ENCODE results near the gene DAPL1. TPM values are rescaled to one million over a fixed set of nuclear protein-coding genes. Genes with fewer than 3 reads are reported as not detected.

The DAPL1 gene
- polyA plus RNA-seq, 1 experiment: not detected

GRCh38 chr2:158796652-158797051 is 1.5 kb downstream of the DAPL1 start:
- Histone ChIP-seq H3K27me3 (ENCODE audit: control insufficient read depth, insufficient read depth, low read length) (peaks cover 8% of the 10 kb centered on the region), H3K4me3 (ENCODE audit: low read depth, low read length) (no peak overlapping the region), H3K36me3 (ENCODE audit: control insufficient read depth, insufficient read depth, low read length) (no peaks in the 10 kb centered on the region)
- ChIA-PET POLR2A (no interaction called here), CTCF (interaction anchor here (1.3 kb wide), 1 partner anchor 9 kb away, joined by 4 read pairs; no protein-coding TSS in a partner anchor)
- no peak for DNase-seq (ENCODE audit: low read depth)
- TF ChIP-seq, protein P1, sequence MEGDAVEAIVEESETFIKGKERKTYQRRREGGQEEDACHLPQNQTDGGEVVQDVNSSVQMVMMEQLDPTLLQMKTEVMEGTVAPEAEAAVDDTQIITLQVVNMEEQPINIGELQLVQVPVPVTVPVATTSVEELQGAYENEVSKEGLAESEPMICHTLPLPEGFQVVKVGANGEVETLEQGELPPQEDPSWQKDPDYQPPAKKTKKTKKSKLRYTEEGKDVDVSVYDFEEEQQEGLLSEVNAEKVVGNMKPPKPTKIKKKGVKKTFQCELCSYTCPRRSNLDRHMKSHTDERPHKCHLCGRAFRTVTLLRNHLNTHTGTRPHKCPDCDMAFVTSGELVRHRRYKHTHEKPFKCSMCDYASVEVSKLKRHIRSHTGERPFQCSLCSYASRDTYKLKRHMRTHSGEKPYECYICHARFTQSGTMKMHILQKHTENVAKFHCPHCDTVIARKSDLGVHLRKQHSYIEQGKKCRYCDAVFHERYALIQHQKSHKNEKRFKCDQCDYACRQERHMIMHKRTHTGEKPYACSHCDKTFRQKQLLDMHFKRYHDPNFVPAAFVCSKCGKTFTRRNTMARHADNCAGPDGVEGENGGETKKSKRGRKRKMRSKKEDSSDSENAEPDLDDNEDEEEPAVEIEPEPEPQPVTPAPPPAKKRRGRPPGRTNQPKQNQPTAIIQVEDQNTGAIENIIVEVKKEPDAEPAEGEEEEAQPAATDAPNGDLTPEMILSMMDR (IDR thresholded peaks at IDR 0.05; ENCODE audit: insufficient read depth, low read depth, low read length): no peak

GRCh38 chr2:158797963-158798700 is 3.0 kb downstream of the DAPL1 start:
- POLR2A ChIA-PET: no interaction called here
- TF ChIP-seq, protein P1 (IDR thresholded peaks at IDR 0.05; ENCODE audit: insufficient read depth, low read depth, low read length): no peak
- peaks cover 8% of the 10 kb centered on the region for H3K27me3 ChIP-seq (ENCODE audit: control insufficient read depth, insufficient read depth, low read length)
- DNase-seq (ENCODE audit: low read depth): no peak
- no peaks in the 10 kb centered on the region for H3K36me3 ChIP-seq (ENCODE audit: control insufficient read depth, insufficient read depth, low read length)
- CTCF ChIA-PET: no interaction called here
- H3K4me3 ChIP-seq (ENCODE audit: low read depth, low read length): no peak overlapping the region

DNA sequence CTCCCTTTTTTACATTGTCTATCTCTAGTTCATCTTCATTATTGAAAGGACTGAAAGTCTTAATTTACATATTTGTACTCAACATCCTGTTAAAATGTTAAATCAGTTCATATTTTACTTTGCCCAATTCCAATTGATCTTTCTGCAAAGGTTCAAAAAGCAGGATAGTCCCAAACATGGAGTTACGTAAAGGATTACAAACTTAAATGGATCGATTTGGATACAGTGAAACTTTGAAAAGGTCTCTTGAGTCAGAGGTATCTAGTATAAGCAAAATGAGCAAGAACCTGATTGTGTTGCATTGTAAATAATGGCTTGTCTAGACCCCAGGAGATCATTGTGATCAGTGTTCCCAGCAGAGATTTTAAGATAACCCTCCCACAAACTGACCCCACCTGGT is 4.1 kb downstream of the DAPL1 start:
- Histone ChIP-seq H3K27me3 (ENCODE audit: control insufficient read depth, insufficient read depth, low read length) (peaks cover 8% of the 10 kb centered on the region), H3K4me3 (ENCODE audit: low read depth, low read length) (no peak overlapping the region), H3K36me3 (ENCODE audit: control insufficient read depth, insufficient read depth, low read length) (no peaks in the 10 kb centered on the region)
- ChIA-PET CTCF (no interaction called here), POLR2A (no interaction called here)
- TF ChIP-seq, protein P1 (IDR thresholded peaks at IDR 0.05; ENCODE audit: insufficient read depth, low read depth, low read length): no peak
- DNase-seq (ENCODE audit: low read depth): no peak

DNA sequence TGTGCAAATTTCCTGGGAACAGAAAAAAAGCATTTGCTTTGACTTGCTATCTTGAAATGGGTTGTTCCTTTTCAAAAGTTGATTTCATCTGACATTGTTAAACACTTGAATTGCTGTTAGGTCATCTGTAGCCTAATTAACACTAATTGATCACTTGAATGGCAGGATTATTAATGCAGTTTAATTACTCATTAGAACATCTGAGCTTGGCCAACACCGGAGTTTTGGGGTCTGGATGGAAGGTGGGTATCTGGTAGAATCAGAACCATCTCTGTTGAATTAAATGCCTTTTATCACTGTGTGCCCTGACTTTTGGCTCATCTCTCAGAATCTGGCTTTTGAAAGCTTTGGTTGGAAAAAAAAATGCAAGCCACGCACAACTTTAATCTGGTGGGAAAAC is 8.4 kb downstream of the DAPL1 start:
- Histone ChIP-seq H3K4me3 (ENCODE audit: low read depth, low read length) (no peak overlapping the region), H3K36me3 (ENCODE audit: control insufficient read depth, insufficient read depth, low read length) (no peaks in the 10 kb centered on the region), H3K27me3 (ENCODE audit: control insufficient read depth, insufficient read depth, low read length) (peaks cover under 1% of the 10 kb centered on the region)
- no peak for DNase-seq (ENCODE audit: low read depth)
- ChIA-PET CTCF (no interaction called here), POLR2A (no interaction called here)
- TF ChIP-seq, protein P1 (IDR thresholded peaks at IDR 0.05; ENCODE audit: insufficient read depth, low read depth, low read length): no peak

DNA sequence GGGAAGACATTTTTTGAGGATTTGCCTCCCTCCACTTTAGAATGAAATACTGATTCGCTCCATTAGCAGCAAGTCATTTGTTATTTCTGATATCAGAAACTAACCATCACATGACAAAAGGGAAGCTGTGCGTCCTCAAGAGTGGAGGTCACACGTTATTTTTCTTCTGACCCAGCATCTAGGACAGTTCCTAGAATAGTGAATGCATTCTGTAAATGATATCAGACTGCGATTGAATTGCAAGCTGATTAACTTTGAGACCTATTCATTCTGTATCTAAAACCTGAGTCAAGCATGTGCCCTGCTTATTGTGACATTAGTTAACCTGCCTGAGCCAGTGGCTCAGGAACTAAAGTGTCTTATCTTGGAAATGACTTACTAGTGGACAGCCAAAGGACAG is 10.1 kb downstream of the DAPL1 start:
- no peaks in the 10 kb centered on the region for H3K36me3 ChIP-seq (ENCODE audit: control insufficient read depth, insufficient read depth, low read length)
- TF ChIP-seq, protein P1 (IDR thresholded peaks at IDR 0.05; ENCODE audit: insufficient read depth, low read depth, low read length): no peak
- ChIA-PET CTCF (interaction anchor here (1.0 kb wide), 1 partner anchor 9 kb away, joined by 4 read pairs; no protein-coding TSS in a partner anchor), POLR2A (no interaction called here)
- no peak overlapping the region for H3K4me3 ChIP-seq (ENCODE audit: low read depth, low read length)
- DNase-seq (ENCODE audit: low read depth): no peak
- no peaks in the 10 kb centered on the region for H3K27me3 ChIP-seq (ENCODE audit: control insufficient read depth, insufficient read depth, low read length)
